HFFc6 (cell line): Measurements from ENCODE around the gene FGF14. TPM values are rescaled to one million over a fixed set of nuclear protein-coding genes. Genes with fewer than 3 reads are reported as not detected.

Source experiments
- DNase-seq: peaks from one replicate; pipeline ENCODE4 v3.0.0-alpha.2; 2018
- H3K27ac Mint-ChIP-seq: 2 replicates; pipeline ENCODE4 v1.8.0; 2020; ENCODE audit warnings: mild to moderate bottlenecking, mixed read lengths
- H3K27me3 Mint-ChIP-seq: 2 replicates; pipeline ENCODE4 v1.8.0; 2021; ENCODE audit warnings: mild to moderate bottlenecking, moderate library complexity, mixed read lengths; ENCODE audit not compliant: insufficient read depth
- H3K36me3 Mint-ChIP-seq: 2 replicates; pipeline ENCODE4 v1.8.0; 2021; ENCODE audit warnings: low read depth, mixed read lengths
- H3K4me1 Mint-ChIP-seq: 2 replicates; pipeline ENCODE4 v1.8.0; 2020; ENCODE audit warnings: low read depth, mixed read lengths
- H3K4me3 Mint-ChIP-seq: 2 replicates; pipeline ENCODE4 v1.8.0; 2020; ENCODE audit warnings: mild to moderate bottlenecking, moderate library complexity, mixed read lengths
- H3K9me3 Mint-ChIP-seq: 2 replicates; pipeline ENCODE4 v1.8.0; 2020; ENCODE audit warnings: mild to moderate bottlenecking, mixed read lengths
- total RNA-seq, 6 experiments: library from RNA; stranded (reverse); fragmentation: NEBNext Ultra II Directional; extraction: Animal tissue kit (Norgen Biotek cat#: 25700); gene quantifications; 2 replicates in 1 of 6; 3 replicates in 5 of 6; pipeline ENCODE4 v1.2.3, GENCODE V29; 2021
- TF ChIP-seq, protein P1 (sequence below): fragments of 200-600 bp; sonication (generic); IDR thresholded peaks from 2 replicates; pipeline ENCODE4 v1.5.0; 2021; ENCODE audit warnings: antibody characterized with exemption, mild to moderate bottlenecking

FGF14 gene
- total RNA-seq, 6 experiments from 2014 or later, result 0.02 to 0.03 TPM; not detected in 4

DNA sequence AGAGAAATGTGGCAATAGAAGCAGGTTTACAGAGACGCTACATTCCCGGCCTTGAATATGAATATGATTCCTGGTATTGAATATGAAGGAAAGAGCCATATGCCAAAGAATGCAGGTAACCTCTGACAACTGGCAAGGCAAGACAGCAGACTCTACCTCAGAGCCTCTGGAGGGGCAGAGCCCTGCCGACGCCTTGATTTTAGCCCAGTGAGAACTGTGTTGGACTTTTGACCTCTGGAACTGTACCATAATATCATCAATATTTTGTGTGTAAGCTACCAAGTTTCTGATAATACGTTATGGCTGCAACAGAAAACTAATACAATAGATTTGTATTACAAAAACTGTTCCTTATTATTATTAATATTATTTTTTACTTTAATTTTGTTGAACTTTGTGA is 219.7 kb downstream of the FGF14 start:
- Mint-ChIP-seq H3K27ac (no peak overlapping the region), H3K36me3 (no peaks in the 10 kb centered on the region), H3K4me1 (no peaks in the 10 kb centered on the region), H3K4me3 (no peak overlapping the region), H3K9me3 (peaks cover 4% of the 10 kb centered on the region), H3K27me3 (no peaks in the 10 kb centered on the region)
- TF ChIP-seq, protein P1, sequence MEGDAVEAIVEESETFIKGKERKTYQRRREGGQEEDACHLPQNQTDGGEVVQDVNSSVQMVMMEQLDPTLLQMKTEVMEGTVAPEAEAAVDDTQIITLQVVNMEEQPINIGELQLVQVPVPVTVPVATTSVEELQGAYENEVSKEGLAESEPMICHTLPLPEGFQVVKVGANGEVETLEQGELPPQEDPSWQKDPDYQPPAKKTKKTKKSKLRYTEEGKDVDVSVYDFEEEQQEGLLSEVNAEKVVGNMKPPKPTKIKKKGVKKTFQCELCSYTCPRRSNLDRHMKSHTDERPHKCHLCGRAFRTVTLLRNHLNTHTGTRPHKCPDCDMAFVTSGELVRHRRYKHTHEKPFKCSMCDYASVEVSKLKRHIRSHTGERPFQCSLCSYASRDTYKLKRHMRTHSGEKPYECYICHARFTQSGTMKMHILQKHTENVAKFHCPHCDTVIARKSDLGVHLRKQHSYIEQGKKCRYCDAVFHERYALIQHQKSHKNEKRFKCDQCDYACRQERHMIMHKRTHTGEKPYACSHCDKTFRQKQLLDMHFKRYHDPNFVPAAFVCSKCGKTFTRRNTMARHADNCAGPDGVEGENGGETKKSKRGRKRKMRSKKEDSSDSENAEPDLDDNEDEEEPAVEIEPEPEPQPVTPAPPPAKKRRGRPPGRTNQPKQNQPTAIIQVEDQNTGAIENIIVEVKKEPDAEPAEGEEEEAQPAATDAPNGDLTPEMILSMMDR, result no peak
- no peak for DNase-seq

DNA sequence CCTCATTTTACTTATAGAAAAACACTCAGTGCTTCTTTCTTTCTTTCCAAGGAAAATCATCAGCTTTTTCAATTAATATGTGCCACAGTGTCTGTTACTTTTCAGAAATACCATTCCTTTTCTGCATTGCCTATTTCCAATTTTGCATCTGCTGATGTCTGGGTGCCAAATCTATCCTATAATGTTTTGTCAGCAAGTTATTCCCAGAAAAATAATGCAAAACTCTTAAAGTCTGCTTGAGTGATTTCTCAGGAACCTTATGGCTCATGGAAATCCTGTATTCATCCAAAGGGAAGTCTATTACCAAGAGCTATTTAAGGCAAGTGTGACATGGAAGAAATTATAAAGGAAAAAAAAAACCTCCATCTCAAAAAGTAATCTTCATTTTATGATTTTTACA is 224.4 kb downstream of the FGF14 start:
- H3K4me3 Mint-ChIP-seq, result no peak overlapping the region
- TF ChIP-seq, protein P1, result no peak
- no peak for DNase-seq
- no peak overlapping the region for H3K27ac Mint-ChIP-seq
- no peaks in the 10 kb centered on the region for H3K27me3 Mint-ChIP-seq
- no peaks in the 10 kb centered on the region for H3K36me3 Mint-ChIP-seq
- H3K4me1 Mint-ChIP-seq, result no peaks in the 10 kb centered on the region
- H3K9me3 Mint-ChIP-seq, result peaks cover 14% of the 10 kb centered on the region

DNA sequence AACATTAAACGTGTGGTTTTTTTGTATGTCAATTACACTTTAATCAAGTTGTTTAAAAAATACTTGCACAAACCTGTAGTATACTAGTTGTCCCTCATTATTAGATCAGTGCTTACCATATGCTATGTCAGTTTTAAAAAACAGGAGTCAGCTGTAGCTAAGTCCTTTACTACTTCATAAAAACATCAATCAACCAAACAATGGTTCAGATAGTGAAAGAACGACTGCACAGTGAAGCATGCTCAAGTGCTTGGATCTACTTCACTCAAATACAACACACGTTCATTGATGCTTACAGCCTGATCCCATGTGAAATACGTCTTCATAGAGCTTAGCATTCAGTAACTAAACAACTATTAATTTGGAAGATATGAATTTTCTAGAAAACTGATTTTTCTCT is 225.0 kb downstream of the FGF14 start:
- TF ChIP-seq, protein P1, result no peak

DNA sequence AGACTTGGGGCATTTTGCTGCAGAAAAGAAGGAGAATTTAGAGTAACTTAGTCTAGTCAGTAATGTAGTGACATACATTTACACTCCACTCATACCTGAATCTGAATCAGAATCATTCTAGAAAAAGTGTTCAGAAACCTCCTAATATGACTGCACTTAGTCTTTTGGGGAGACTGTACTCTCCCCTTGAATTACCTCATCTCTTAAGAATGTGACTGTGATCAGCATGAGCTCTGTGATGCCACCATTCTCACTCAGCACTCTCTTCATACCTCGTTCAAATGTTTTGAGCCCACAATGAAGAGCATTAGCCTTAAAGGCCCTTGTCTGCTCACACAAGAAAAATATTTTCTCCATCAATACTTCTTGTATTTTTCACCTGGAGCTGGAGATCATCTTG is 229.4 kb downstream of the FGF14 start:
- Mint-ChIP-seq H3K27me3 (no peaks in the 10 kb centered on the region), H3K4me1 (no peaks in the 10 kb centered on the region), H3K4me3 (no peak overlapping the region), H3K9me3 (peaks cover 47% of the 10 kb centered on the region), H3K36me3 (no peaks in the 10 kb centered on the region), H3K27ac (no peak overlapping the region)
- no peak for DNase-seq
- TF ChIP-seq, protein P1, result no peak

More for the DNA sequence above, 225.0 kb downstream of the FGF14 start:
- no peak for DNase-seq
- no peaks in the 10 kb centered on the region for H3K4me1 Mint-ChIP-seq
- H3K27ac Mint-ChIP-seq, result no peak overlapping the region
- no peaks in the 10 kb centered on the region for H3K36me3 Mint-ChIP-seq
- H3K9me3 Mint-ChIP-seq, result peaks cover 19% of the 10 kb centered on the region
- H3K4me3 Mint-ChIP-seq, result no peak overlapping the region
- no peaks in the 10 kb centered on the region for H3K27me3 Mint-ChIP-seq

DNA sequence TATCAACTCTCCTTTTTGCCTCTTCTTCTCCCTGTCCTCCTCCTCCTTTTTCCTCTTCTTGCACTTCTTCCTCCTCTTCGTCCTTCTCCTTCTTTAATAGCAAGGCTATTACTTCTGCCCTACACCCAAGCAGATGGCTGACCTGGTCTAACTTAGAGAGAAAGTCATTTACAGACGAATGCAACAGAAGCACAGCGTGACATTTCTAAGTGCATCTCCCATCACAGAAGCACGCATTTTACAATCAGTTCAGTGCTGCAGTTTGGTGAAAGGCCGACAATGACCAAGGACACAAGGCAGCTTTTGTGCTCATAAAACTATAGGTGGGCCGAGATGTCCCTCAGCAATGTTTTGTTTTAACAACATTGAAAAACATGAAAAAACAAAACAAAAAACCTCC is 231.5 kb downstream of the FGF14 start:
- Mint-ChIP-seq H3K9me3 (peaks cover 54% of the 10 kb centered on the region), H3K27ac (no peak overlapping the region), H3K36me3 (no peaks in the 10 kb centered on the region), H3K27me3 (no peaks in the 10 kb centered on the region), H3K4me1 (no peaks in the 10 kb centered on the region), H3K4me3 (no peak overlapping the region)
- no peak for DNase-seq
- TF ChIP-seq, protein P1, result no peak

DNA sequence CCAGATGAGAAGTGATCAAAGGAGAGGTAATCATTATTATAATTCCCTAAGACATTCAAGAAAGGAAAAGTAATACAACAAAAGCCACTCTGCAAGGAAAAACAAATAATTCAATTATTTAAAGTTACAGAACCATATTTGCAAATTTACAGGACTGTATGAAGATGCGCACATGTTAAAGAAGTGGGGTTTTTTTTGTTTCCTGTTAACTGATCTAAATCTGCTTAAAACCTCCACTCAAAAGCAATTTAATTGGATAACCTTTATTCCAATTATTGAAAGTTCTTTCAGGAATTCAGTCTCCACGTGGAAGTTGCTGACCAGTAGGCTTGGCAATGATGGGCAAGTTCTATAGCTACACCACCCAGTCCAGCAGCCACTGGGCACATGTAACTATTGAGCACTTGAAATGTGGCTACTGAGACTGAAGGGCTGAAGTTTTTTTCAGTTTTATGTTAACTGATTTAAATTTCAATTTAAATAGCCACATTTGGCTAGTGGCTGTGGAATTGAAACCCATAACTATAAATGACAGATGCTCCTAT is 232.3 kb downstream of the FGF14 start:
- no peak for DNase-seq
- no peaks in the 10 kb centered on the region for H3K4me1 Mint-ChIP-seq
- H3K27me3 Mint-ChIP-seq, result no peaks in the 10 kb centered on the region
- TF ChIP-seq, protein P1, result no peak
- H3K36me3 Mint-ChIP-seq, result no peaks in the 10 kb centered on the region
- H3K27ac Mint-ChIP-seq, result no peak overlapping the region
- H3K4me3 Mint-ChIP-seq, result no peak overlapping the region
- H3K9me3 Mint-ChIP-seq, result peaks cover 59% of the 10 kb centered on the region
